Measurements from ENCODE around the gene ZNF674.

- TF ChIP-seq CTCF (conservative IDR thresholded peaks at IDR 0.05; ENCODE audit: low read depth, low read length) (no peak), MAFK (IDR thresholded peaks at IDR 0.05; ENCODE audit: low read depth, low read length) (no peak), MXI1 (IDR thresholded peaks at IDR 0.05; ENCODE audit: borderline replicate concordance, low read depth, low read length) (no peak), RCOR1 (IDR thresholded peaks at IDR 0.05; ENCODE audit: insufficient replicate concordance, low read length) (no peak)
Measured at GRCh38 chrX:46488712-46489111, 56.5 kb downstream of the ZNF674 start.

Data from IMR-90 (cell line).